Activated naive CD4-positive, alpha-beta T cell treated with anti-CD3 and anti-CD28 coated beads, Interleukin-2, amount 10 ng/mL, durations not matched to agents 7 days and 5 days (primary cell): ENCODE data around the gene UST.

ENCODE experiments used
- CTCF ChIA-PET: fragments of 350-600 bp; sonication (Branson Sonifier 250); formaldehyde crosslinking; loops from one replicate; lab custom pipeline; 2021; ENCODE audit warnings: antibody characterized with exemption; lab: Charles Lee
- DNase-seq: peaks from one replicate; pipeline ENCODE4 v3.0.0-alpha.2; 2020
- H3K27ac Mint-ChIP-seq: one replicate; pipeline ENCODE4 v1.8.0; 2021; ENCODE audit warnings: mild to moderate bottlenecking, moderate library complexity, mixed read lengths
- H3K27me3 Mint-ChIP-seq: one replicate; pipeline ENCODE4 v1.8.0; 2021; ENCODE audit warnings: mild to moderate bottlenecking, mixed read lengths
- H3K36me3 Mint-ChIP-seq: one replicate; pipeline ENCODE4 v1.8.0; 2021; ENCODE audit warnings: mixed read lengths
- H3K4me1 Mint-ChIP-seq: one replicate; pipeline ENCODE4 v1.8.0; 2021; ENCODE audit warnings: mixed read lengths
- H3K4me3 Mint-ChIP-seq: one replicate; pipeline ENCODE4 v1.8.0; 2021; ENCODE audit warnings: mild to moderate bottlenecking, moderate library complexity, mixed read lengths
- H3K9me3 Mint-ChIP-seq: one replicate; pipeline ENCODE4 v1.8.0; 2021; ENCODE audit warnings: mixed read lengths

Gene UST

DNA sequence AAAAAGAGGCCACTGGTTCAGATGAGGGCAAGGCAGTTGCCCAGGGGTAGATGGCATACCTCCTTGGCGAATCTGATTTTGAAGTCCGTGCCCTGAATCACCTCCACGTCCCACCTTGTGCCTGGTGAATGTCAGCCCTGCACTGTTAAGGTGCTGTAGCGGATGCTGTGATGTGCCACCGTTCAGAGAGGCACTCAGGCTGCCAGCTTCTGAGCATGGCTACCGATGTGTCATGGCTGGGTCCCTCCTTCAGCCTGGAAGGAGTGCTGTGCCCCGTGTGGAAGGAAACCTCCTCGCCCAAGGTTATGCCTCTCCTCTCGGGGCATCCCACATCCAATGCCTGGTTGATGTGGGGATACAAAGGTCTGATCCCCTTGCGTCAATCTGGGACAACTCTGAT lies 43.6 kb downstream of the UST start:
- no peaks in the 10 kb centered on the region for H3K9me3 Mint-ChIP-seq
- H3K4me3 Mint-ChIP-seq: no peak overlapping the region
- no peaks in the 10 kb centered on the region for H3K36me3 Mint-ChIP-seq
- H3K4me1 Mint-ChIP-seq: no peaks in the 10 kb centered on the region
- CTCF ChIA-PET: interaction anchor here (0.7 kb wide), 1 partner anchor 34 kb away, joined by 3 read pairs; no protein-coding TSS in a partner anchor
- H3K27me3 Mint-ChIP-seq: peaks cover 9% of the 10 kb centered on the region
- DNase-seq: no peak
- no peak overlapping the region for H3K27ac Mint-ChIP-seq

DNA sequence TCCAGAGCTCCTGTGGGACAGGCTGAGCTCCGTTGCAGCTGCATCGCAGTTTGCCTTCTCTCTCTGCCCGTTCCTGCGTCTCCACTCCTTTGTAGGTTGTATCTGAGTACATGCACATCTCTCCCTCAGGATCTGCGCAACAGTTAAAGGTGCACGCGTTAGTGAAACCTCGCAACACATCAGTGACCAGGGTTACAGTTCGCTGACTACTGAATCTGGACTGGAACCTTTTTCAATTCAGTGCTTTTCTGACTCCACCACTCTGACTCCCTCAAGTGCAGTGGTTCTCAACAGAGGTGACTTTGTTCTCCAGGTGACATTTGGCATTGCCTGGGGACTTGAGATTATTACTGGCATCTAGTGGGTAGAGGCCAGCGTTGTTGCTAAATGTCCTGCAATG lies 44.0 kb downstream of the UST start:
- H3K4me1 Mint-ChIP-seq: no peaks in the 10 kb centered on the region
- DNase-seq: no peak
- no peak overlapping the region for H3K4me3 Mint-ChIP-seq
- H3K27me3 Mint-ChIP-seq: peaks cover 9% of the 10 kb centered on the region
- CTCF ChIA-PET: no interaction called here
- no peaks in the 10 kb centered on the region for H3K36me3 Mint-ChIP-seq
- H3K9me3 Mint-ChIP-seq: no peaks in the 10 kb centered on the region
- no peak overlapping the region for H3K27ac Mint-ChIP-seq

DNA sequence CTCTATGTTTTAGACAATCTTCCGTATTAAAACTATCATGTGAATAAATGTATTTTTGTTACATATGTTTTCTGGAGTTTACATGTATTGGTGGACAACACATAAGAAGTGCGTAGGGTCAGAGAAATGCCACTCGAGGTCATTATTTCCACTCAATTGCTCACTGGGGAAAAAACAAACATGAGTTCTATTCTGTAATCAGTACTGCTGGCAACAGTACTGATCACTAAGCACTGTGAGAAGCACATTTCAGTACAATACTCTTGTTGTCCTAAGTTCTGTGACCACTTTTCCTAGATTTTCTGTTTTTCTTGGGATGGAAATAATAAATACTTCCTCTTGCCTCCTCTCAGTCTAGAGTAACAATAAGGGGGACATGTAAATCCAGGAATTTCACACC lies 44.5 kb downstream of the UST start:
- DNase-seq: no peak
- H3K4me3 Mint-ChIP-seq: no peak overlapping the region
- H3K9me3 Mint-ChIP-seq: no peaks in the 10 kb centered on the region
- CTCF ChIA-PET: no interaction called here
- H3K27me3 Mint-ChIP-seq: peaks cover 9% of the 10 kb centered on the region
- H3K36me3 Mint-ChIP-seq: no peaks in the 10 kb centered on the region
- no peaks in the 10 kb centered on the region for H3K4me1 Mint-ChIP-seq
- H3K27ac Mint-ChIP-seq: no peak overlapping the region

DNA sequence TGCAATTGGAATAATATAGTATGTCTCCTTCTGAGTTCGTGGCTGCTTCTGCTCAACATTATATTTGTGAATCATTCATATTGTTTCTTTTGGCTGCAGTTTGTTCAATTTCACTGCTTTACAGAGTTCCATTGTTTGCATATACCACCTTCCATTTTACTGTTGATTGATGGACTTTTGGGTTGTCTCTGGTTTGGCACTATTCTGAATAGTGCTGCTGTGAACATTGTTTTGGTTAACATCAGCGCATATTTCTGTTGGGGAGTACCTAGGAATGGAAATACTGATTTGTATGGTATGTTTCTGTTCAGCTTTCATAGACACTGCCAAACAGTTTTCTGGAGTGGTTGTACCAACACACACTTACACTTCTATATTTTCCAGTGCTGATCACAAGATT lies 46.9 kb downstream of the UST start:
- Mint-ChIP-seq H3K36me3 (no peaks in the 10 kb centered on the region), H3K9me3 (no peaks in the 10 kb centered on the region), H3K27me3 (peaks cover 17% of the 10 kb centered on the region), H3K4me3 (no peak overlapping the region), H3K27ac (no peak overlapping the region), H3K4me1 (no peaks in the 10 kb centered on the region)
- CTCF ChIA-PET: no interaction called here
- no peak for DNase-seq

DNA sequence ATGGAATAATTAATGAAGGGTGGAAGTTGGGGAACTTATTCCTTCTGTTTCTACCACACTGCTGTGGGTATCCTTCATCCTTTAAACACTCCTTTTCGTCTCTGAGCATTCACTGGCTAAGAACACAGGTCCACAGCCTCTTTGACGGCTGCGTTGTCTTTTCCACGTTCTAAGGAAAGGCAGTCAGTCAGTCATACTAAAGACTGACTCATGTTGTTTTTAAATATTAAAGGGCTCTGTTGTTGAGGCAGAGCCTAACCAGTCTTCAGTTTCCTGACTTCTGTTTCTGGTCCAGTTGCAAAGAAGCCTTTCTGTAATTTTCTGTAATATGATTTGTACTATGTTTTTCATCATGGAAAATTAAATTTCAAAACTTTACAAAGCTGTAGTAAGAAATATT lies 48.0 kb downstream of the UST start:
- Mint-ChIP-seq H3K4me3 (no peak overlapping the region), H3K27ac (no peak overlapping the region), H3K27me3 (peaks cover 17% of the 10 kb centered on the region), H3K4me1 (no peaks in the 10 kb centered on the region), H3K36me3 (no peaks in the 10 kb centered on the region), H3K9me3 (no peaks in the 10 kb centered on the region)
- no peak for DNase-seq
- CTCF ChIA-PET: no interaction called here

DNA sequence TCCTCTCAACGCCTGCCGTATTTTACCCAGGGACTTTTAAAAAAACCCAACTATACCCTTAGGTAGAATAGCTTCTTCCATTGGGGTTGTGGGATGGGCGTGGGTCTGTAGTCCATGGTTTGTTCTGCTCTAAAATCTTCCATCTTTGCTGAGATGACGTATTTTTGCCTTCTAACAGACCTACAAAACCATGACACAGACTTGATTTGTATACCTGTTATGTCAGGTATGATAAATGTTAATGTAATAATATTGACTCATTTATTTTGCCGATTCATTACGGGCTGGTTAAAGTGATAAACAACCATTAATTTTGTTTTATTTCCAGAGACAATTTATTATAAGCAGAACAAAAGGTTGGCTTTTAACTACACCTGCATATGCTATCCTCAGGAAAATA lies 48.7 kb downstream of the UST start:
- Mint-ChIP-seq H3K27ac (no peak overlapping the region), H3K36me3 (no peaks in the 10 kb centered on the region), H3K9me3 (no peaks in the 10 kb centered on the region), H3K4me3 (no peak overlapping the region), H3K27me3 (peaks cover 17% of the 10 kb centered on the region), H3K4me1 (no peaks in the 10 kb centered on the region)
- CTCF ChIA-PET: no interaction called here
- no peak for DNase-seq

DNA sequence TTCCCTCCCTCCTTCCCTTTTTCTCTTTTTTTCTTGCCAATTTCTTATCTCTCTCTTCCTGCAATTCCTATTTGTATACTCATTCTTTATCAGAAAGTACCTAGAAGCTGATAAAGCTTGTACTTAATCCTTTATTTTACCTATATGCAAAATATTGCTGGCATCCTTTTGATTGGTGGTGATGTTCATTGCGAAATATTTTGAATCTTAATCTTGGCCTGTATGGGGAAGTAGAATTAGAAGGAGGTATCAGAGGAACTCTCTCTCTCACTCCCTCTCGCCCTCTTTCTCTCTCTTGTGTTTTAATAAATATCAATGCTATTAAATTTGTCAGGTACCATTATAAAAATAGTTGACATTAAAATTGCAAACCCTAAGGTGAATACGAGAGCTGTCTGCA lies 52.8 kb downstream of the UST start:
- no peaks in the 10 kb centered on the region for H3K9me3 Mint-ChIP-seq
- CTCF ChIA-PET: no interaction called here
- H3K36me3 Mint-ChIP-seq: no peaks in the 10 kb centered on the region
- H3K4me1 Mint-ChIP-seq: no peaks in the 10 kb centered on the region
- no peak overlapping the region for H3K4me3 Mint-ChIP-seq
- no peak for DNase-seq
- H3K27ac Mint-ChIP-seq: no peak overlapping the region
- peaks cover 18% of the 10 kb centered on the region for H3K27me3 Mint-ChIP-seq

DNA sequence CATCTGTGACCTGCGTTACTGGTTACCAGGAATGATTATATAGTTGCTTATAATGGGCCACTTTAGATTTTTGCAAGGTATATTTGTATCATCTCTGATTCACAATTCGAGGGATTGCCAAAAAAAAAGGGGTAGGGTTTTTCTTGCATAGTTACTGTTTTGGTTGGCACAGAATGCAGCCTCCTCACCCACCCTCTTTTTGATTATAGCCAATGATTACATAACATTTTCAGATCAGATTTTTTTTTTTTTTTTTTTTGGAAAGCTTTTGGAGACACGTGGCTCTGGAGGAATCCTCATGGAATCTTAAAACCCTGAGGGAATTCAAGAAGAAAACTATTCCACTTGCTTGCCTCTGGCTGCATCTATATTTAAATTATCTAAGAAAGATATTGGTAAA lies 53.7 kb downstream of the UST start:
- H3K4me1 Mint-ChIP-seq: no peaks in the 10 kb centered on the region
- no peaks in the 10 kb centered on the region for H3K9me3 Mint-ChIP-seq
- H3K4me3 Mint-ChIP-seq: no peak overlapping the region
- H3K27ac Mint-ChIP-seq: no peak overlapping the region
- CTCF ChIA-PET: no interaction called here
- no peaks in the 10 kb centered on the region for H3K36me3 Mint-ChIP-seq
- H3K27me3 Mint-ChIP-seq: peaks cover 18% of the 10 kb centered on the region
- no peak for DNase-seq

DNA sequence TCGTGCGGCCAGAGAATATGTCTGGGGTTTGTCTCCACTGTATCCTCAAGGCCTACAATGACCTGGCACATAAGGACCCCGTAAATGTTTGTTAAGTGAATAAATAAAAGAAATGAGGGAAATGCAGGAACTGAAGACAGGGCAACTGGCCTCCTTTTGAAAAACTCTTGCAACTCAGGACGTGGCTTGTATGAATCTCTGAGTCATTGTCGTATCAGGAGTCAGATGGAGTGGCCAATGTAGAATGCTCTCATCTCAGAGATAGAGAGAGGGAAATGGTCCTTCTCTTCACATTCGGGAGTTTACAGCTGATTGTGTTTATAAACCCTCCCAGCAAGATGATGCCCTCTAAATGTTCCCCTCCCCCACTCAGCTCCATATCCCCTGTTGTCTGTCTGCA lies 57.1 kb downstream of the UST start:
- no peak overlapping the region for H3K27ac Mint-ChIP-seq
- H3K4me1 Mint-ChIP-seq: no peaks in the 10 kb centered on the region
- no peak overlapping the region for H3K4me3 Mint-ChIP-seq
- H3K27me3 Mint-ChIP-seq: peaks cover 14% of the 10 kb centered on the region
- no peaks in the 10 kb centered on the region for H3K36me3 Mint-ChIP-seq
- DNase-seq: no peak
- CTCF ChIA-PET: no interaction called here
- H3K9me3 Mint-ChIP-seq: no peaks in the 10 kb centered on the region

DNA sequence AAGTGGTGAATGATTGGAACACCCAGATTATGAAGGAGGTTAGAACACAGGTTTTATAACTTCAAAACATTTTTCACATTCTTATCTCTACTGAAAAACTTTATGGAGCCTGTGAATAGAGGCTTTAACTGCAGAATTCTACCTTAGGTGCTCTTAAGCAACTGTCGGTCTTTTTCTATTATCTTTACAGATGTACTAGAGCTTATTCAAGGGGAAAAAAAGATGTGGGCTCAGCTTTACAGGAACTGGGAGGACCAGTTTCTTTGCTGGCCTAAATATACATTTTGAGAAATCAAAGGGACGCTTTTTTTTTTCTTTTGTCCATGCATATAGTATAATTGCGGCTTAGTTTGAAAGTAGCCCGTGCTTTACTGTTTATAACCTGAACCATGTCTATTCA lies 58.9 kb downstream of the UST start:
- H3K27ac Mint-ChIP-seq: no peak overlapping the region
- H3K27me3 Mint-ChIP-seq: peaks cover 14% of the 10 kb centered on the region
- H3K9me3 Mint-ChIP-seq: no peaks in the 10 kb centered on the region
- no peak overlapping the region for H3K4me3 Mint-ChIP-seq
- H3K4me1 Mint-ChIP-seq: no peaks in the 10 kb centered on the region
- CTCF ChIA-PET: no interaction called here
- DNase-seq: no peak
- no peaks in the 10 kb centered on the region for H3K36me3 Mint-ChIP-seq

DNA sequence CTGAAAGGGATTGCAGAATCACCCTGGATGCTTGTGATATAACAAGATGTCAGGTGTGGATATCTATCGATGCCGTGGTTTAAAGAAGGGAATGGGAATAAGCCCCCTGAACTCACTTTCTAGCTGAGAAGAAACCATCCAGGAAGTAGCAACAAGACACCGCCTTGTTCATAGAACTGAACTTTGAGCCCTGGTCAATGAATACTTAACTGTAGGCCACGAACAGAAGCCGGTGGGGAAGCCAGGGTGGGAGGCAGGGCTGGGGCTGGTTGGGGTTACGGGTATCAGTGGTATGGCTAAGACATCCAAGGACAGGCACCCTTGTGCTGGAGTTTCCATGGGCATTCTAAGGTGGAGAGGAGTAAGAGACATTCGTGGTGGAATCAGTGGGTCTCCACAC lies 61.0 kb downstream of the UST start:
- no peak overlapping the region for H3K27ac Mint-ChIP-seq
- H3K4me3 Mint-ChIP-seq: no peak overlapping the region
- no peaks in the 10 kb centered on the region for H3K9me3 Mint-ChIP-seq
- H3K4me1 Mint-ChIP-seq: no peaks in the 10 kb centered on the region
- H3K36me3 Mint-ChIP-seq: no peaks in the 10 kb centered on the region
- H3K27me3 Mint-ChIP-seq: peaks cover 4% of the 10 kb centered on the region
- CTCF ChIA-PET: no interaction called here
- DNase-seq: no peak

DNA sequence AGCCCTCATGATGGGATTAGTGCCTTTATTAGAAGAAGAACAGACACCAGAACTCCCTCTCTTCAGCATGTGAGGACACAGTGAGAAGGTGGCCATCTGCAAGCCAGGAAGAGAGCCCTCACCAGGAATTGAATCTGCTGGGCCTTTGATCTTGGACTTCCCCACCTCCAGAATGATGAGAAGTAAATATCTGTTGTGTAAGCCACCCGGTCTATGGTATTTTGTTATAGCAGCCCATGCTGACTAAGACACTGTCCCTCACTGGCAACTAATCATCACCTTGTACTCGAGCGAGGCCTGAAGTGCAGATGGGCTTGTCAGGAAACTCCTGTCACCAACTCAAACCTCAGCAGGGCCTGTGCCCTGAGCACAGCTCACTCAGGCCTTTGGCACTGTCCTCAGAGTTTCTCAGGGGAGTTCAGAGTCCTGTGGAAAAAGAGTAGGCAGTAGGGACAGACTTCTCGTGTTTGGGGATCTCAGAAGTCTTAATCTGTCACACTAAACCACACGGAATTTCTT lies 62.0 kb downstream of the UST start:
- H3K4me1 Mint-ChIP-seq: no peaks in the 10 kb centered on the region
- H3K27ac Mint-ChIP-seq: no peak overlapping the region
- H3K9me3 Mint-ChIP-seq: no peaks in the 10 kb centered on the region
- CTCF ChIA-PET: no interaction called here
- H3K27me3 Mint-ChIP-seq: peaks cover 4% of the 10 kb centered on the region
- H3K4me3 Mint-ChIP-seq: no peak overlapping the region
- H3K36me3 Mint-ChIP-seq: no peaks in the 10 kb centered on the region
- DNase-seq: no peak

DNA sequence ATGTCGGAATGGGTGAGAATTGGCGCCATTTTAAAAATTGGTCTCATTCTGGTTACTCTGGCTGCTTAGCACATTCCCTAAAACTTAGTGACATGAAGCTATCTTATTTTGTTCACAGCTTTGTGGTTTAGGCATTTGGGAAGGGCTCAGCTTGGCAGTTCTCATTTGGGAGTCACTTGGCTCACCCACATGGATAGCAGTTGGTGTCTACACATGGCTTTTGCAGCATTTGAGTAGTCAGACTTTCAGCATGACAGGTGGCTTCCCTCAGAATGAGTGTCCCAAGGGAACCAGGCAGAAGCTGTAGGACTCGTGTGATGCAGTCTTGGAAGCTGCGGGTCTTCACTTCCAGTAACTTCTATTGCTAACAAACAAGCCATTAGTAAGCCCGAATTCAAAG lies 64.6 kb downstream of the UST start:
- Mint-ChIP-seq H3K27ac (no peak overlapping the region), H3K4me1 (no peaks in the 10 kb centered on the region), H3K4me3 (no peak overlapping the region), H3K27me3 (peaks cover 3% of the 10 kb centered on the region), H3K36me3 (no peaks in the 10 kb centered on the region), H3K9me3 (peaks cover 2% of the 10 kb centered on the region)
- DNase-seq: no peak
- CTCF ChIA-PET: no interaction called here

DNA sequence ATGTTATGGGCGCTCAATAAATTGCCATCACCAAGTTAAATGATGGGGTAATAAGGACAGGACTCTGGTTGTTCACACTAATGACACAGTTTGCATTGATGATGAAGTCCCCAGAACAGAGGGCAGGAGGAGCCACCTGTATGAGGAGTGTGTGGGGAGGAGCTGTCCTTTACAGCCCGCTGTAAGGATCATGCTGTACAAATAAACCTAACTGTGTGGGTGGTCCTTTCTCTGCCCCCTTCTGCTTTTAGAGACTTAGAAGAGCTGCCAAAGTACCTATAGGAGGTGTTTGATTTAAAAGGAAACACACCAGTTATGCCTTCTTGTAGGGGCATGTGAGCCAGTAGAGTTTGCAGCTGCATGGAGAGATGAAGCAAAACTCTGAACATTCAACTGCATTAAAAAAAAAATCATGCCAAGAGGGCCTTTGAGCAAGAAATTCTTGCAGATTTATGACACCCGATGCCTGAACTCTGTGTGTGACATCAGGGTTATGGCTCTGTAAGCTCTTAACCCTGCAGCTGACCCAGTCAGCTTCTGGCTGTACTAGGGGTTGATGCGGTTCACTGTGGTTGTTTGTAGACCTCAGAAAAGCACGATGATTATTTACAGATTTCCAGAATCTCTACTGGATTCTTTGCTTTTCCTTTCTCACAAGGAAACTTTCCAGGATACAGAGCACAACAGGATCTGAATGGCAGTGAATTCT lies 67.4 kb downstream of the UST start:
- Mint-ChIP-seq H3K4me3 (no peak overlapping the region), H3K4me1 (no peaks in the 10 kb centered on the region), H3K27ac (no peak overlapping the region), H3K36me3 (no peaks in the 10 kb centered on the region), H3K27me3 (no peaks in the 10 kb centered on the region), H3K9me3 (peaks cover 2% of the 10 kb centered on the region)
- DNase-seq: no peak
- CTCF ChIA-PET: no interaction called here

DNA sequence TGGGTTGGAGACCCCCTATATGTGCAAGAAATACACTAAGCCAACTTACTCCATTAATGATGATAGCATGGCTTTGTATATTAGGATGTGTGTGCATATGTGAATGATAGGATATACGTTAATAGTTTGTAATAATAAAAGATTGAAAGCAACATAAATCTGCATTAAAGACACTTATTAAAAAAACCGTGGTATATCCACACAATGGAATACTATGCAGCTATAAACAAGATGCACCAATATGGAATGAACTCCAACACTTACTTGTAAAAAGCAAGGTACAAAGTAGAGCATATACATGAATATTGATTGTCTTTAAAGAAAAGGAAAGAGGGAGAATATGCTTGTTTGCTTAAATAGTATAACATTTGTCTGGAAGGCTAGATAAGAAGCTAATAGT lies 68.0 kb downstream of the UST start:
- Mint-ChIP-seq H3K4me3 (no peak overlapping the region), H3K36me3 (no peaks in the 10 kb centered on the region), H3K4me1 (no peaks in the 10 kb centered on the region), H3K27me3 (no peaks in the 10 kb centered on the region), H3K9me3 (peaks cover 2% of the 10 kb centered on the region), H3K27ac (no peak overlapping the region)
- DNase-seq: no peak
- CTCF ChIA-PET: no interaction called here
